H9 (cell line): ENCODE measurements around the gene TRAT1. TPM values are rescaled to one million over a fixed set of nuclear protein-coding genes. Genes with fewer than 3 reads are reported as not detected.

Source experiments
- DNase-seq: peaks from one replicate; pipeline ENCODE4 v3.0.0-alpha.2; 2017
- H2AFZ ChIP-seq: one replicate; pipeline ENCODE4 v1.6.1; 2013; ENCODE audit warnings: mild to moderate bottlenecking, low read length, control low read depth, moderate library complexity
- H2AK5ac ChIP-seq: 2 replicates; pipeline ENCODE4 v1.6.1; 2013; ENCODE audit warnings: low read length, control low read depth, mixed read lengths; ENCODE audit not compliant: insufficient read length
- H2BK120ac ChIP-seq: one replicate; pipeline ENCODE4 v1.6.1; 2013; ENCODE audit warnings: low read depth, mild to moderate bottlenecking, low read length, control low read depth, inconsistent platforms; ENCODE audit not compliant: poor library complexity, severe bottlenecking
- H2BK12ac ChIP-seq: 2 replicates; pipeline ENCODE4 v1.6.1; 2013; ENCODE audit warnings: low read length, control low read depth, mixed read lengths, low read depth; ENCODE audit not compliant: insufficient read length
- H2BK15ac ChIP-seq: 2 replicates; pipeline ENCODE4 v1.6.1; 2013; ENCODE audit warnings: low read depth, low read length, control low read depth
- H2BK20ac ChIP-seq: one replicate; pipeline ENCODE4 v1.6.1; 2013; ENCODE audit warnings: low read depth, mild to moderate bottlenecking, low read length, control low read depth, inconsistent platforms; ENCODE audit not compliant: poor library complexity, severe bottlenecking
- H2BK5ac ChIP-seq: 2 replicates; pipeline ENCODE4 v1.6.1; 2013; ENCODE audit warnings: low read length, control low read depth, mixed read lengths; ENCODE audit not compliant: insufficient read length
- H3K14ac ChIP-seq: 2 replicates; pipeline ENCODE4 v1.6.1; 2013; ENCODE audit warnings: low read length, control low read depth; ENCODE audit not compliant: insufficient read depth
- H3K18ac ChIP-seq: 2 replicates; pipeline ENCODE4 v1.6.1; 2013; ENCODE audit warnings: low read depth, mild to moderate bottlenecking, mixed read lengths, low read length, control low read depth; ENCODE audit not compliant: insufficient read length
- H3K23ac ChIP-seq: 2 replicates; pipeline ENCODE4 v1.6.1; 2013; ENCODE audit warnings: low read length, control low read depth, mixed read lengths, low read depth; ENCODE audit not compliant: insufficient read length
- H3K23me2 ChIP-seq: 2 replicates; pipeline ENCODE4 v1.6.1; 2013; ENCODE audit warnings: low read depth, mild to moderate bottlenecking, mixed read lengths, low read length, control low read depth; ENCODE audit not compliant: insufficient read length, poor library complexity, severe bottlenecking
- H3K27ac ChIP-seq: 2 replicates; pipeline ENCODE4 v1.5.1; 2013; ENCODE audit warnings: low read length, control low read depth, mixed read lengths, low read depth; ENCODE audit not compliant: insufficient read length
- H3K27me3 ChIP-seq: 2 replicates; pipeline ENCODE4 v1.6.1; 2013; ENCODE audit warnings: low read length, control low read depth, inconsistent platforms; ENCODE audit not compliant: insufficient read depth
- H3K4ac ChIP-seq: 2 replicates; pipeline ENCODE4 v1.6.1; 2013; ENCODE audit warnings: low read depth, mild to moderate bottlenecking, control low read depth, inconsistent platforms, low read length, moderate library complexity
- H3K4me1 ChIP-seq: 2 replicates; pipeline ENCODE4 v1.6.1; 2013; ENCODE audit warnings: low read length, control low read depth, inconsistent platforms; ENCODE audit not compliant: insufficient read depth
- H3K4me2 ChIP-seq: 2 replicates; pipeline ENCODE4 v1.6.1; 2013; ENCODE audit warnings: low read length, control low read depth, mixed read lengths; ENCODE audit not compliant: insufficient read length, insufficient read depth
- H3K56ac ChIP-seq: 2 replicates; pipeline ENCODE4 v1.6.1; 2013; ENCODE audit warnings: low read depth, mild to moderate bottlenecking, mixed read lengths, low read length, control low read depth; ENCODE audit not compliant: insufficient read length
- H3K79me1 ChIP-seq: 2 replicates; pipeline ENCODE4 v1.6.1; 2013; ENCODE audit warnings: low read depth, mild to moderate bottlenecking, moderate library complexity, low read length, control low read depth, inconsistent platforms; ENCODE audit not compliant: insufficient read depth, poor library complexity, severe bottlenecking
- H3K79me2 ChIP-seq: 2 replicates; pipeline ENCODE4 v1.6.1; 2013; ENCODE audit warnings: low read length, control low read depth, inconsistent platforms; ENCODE audit not compliant: insufficient read depth
- H3K9ac ChIP-seq: 2 replicates; pipeline ENCODE4 v1.6.1; 2013; ENCODE audit warnings: low read length, control low read depth, mixed read lengths; ENCODE audit not compliant: insufficient read length; ENCODE audit errors: extremely low read depth
- H3K9me3 ChIP-seq: one replicate; pipeline ENCODE4 v1.6.1; 2013; ENCODE audit warnings: low read depth, low read length, inconsistent platforms; ENCODE audit not compliant: control insufficient read depth
- H3T11ph ChIP-seq: one replicate; pipeline ENCODE4 v1.6.1; 2013; ENCODE audit warnings: mild to moderate bottlenecking, low read length, control low read depth, inconsistent platforms
- H4K20me1 ChIP-seq: one replicate; pipeline ENCODE4 v1.6.1; 2013; ENCODE audit not compliant: control insufficient read depth, insufficient read length, insufficient read depth
- H4K5ac ChIP-seq: 2 replicates; pipeline ENCODE4 v1.6.1; 2013; ENCODE audit warnings: low read depth, mild to moderate bottlenecking, mixed read lengths, low read length, control low read depth; ENCODE audit not compliant: insufficient read length
- H4K8ac ChIP-seq: replicated peaks from 2 replicates; pipeline ENCODE4 v1.6.1; 2013; ENCODE audit warnings: low read length, control low read depth, mixed read lengths, low read depth; ENCODE audit not compliant: insufficient read length
- H4K91ac ChIP-seq: 2 replicates; pipeline ENCODE4 v1.6.1; 2013; ENCODE audit warnings: low read depth, mild to moderate bottlenecking, moderate library complexity, mixed read lengths, low read length, control low read depth; ENCODE audit not compliant: insufficient read length
- H3K27ac Mint-ChIP-seq, 3 experiments: 2 replicates in 2 of 3; 3 replicates in 1 of 3; pipeline ENCODE4 v1.8.0; 2020 to 2021; ENCODE audit warnings: mixed read lengths in 3 of 3, mild to moderate bottlenecking in 1 of 3, moderate library complexity in 1 of 3
- H3K27me3 Mint-ChIP-seq: 2 replicates; pipeline ENCODE4 v1.8.0; 2021; ENCODE audit warnings: low read depth, mild to moderate bottlenecking, moderate library complexity, mixed read lengths
- H3K36me3 Mint-ChIP-seq, 3 experiments: 2 replicates in 2 of 3; 3 replicates in 1 of 3; pipeline ENCODE4 v1.8.0; 2020 to 2021; ENCODE audit warnings: low read depth in 3 of 3, mixed read lengths in 3 of 3; ENCODE audit not compliant: insufficient read depth in 1 of 3
- H3K4me1 Mint-ChIP-seq, 2 experiments: 2 replicates each; pipeline ENCODE4 v1.8.0; 2020; ENCODE audit warnings: mixed read lengths in 2 of 2
- H3K4me3 Mint-ChIP-seq, 2 experiments: 2 replicates in 1 of 2; 3 replicates in 1 of 2; pipeline ENCODE4 v1.8.0; 2020 to 2021; ENCODE audit warnings: mild to moderate bottlenecking in 2 of 2, mixed read lengths in 2 of 2, moderate library complexity in 1 of 2
- H3K9me3 Mint-ChIP-seq, 2 experiments: 2 replicates in 1 of 2; 3 replicates in 1 of 2; pipeline ENCODE4 v1.8.0; 2020; ENCODE audit warnings: mild to moderate bottlenecking in 2 of 2, mixed read lengths in 2 of 2, moderate library complexity in 1 of 2
- WGBS: extraction: QIAGEN DNeasy Blood & Tissue Kit; methylation state at CpG from one replicate; pipeline ENCODE4 v1.1.7; 2013; ENCODE audit warnings: missing lambda C conversion rate, low lambda C conversion rate, mixed read lengths; ENCODE audit not compliant: insufficient read length; ENCODE audit errors: extremely low coverage; 5-methylcytosine and 5-hydroxymethylcytosine counted together
- long read RNA-seq: library from polyadenylated mRNA; unstranded; transcript quantifications from one replicate; pipeline ENCODE4 v2.0.0, GENCODE V29; 2020
- total RNA-seq: library from RNA; stranded (reverse); gene quantifications from 2 replicates; pipeline ENCODE4 v1.2.1, GENCODE V29; 2021
- TF ChIP-seq, protein P1 (sequence below): fragments of 200-600 bp; sonication (generic); conservative IDR thresholded peaks from 3 replicates; pipeline ENCODE4 v1.8.0; 2021; ENCODE audit warnings: antibody characterized with exemption, mild to moderate bottlenecking

Gene TRAT1, protein sequence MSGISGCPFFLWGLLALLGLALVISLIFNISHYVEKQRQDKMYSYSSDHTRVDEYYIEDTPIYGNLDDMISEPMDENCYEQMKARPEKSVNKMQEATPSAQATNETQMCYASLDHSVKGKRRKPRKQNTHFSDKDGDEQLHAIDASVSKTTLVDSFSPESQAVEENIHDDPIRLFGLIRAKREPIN
- total RNA-seq: not detected in 2 replicates
- long read RNA-seq: 0 reads

DNA sequence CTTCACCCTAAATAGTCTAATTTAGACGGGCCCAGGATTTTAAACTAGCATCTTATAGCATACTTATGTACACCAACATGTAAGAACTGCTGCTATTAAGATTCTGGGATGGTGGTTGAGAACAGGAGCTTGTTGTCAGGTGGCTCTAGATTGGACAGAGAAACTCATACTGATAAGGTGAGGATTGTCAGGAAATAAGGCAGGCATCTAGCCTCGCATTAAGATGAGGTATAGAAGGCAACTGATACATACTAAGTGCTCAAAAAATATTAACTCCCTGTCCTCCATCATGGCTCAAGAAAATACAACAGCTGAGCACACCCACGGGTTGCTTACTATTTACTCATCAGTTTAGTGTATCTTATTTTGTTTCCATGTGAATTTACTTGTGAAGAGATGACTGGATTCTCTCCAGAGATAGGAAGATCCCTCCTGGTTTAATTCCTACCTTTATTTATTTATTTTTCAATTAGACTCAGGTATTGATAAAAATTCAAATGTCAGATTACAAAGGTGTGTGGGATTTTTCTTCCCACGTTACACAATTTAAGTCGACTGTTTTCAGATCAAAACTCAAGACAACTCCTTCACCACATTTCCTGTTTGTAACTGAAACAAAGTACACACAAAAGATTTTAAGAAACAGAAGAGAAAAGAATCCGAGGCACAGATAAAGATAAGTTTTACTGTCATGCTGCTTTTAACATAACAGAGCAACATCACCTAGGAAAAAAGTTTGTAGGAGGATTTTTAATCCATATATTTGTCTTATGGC, at the start of gene TRAT1:
Gene TRAT1 (plus strand): TSS at position 664 of the 775 bp plus-strand sequence. CDS start 142 bp downstream, outside the sequence.
- Histone ChIP-seq H2BK20ac (no peak within 1 kb of the TSS), H3T11ph (no peak within 1 kb of the TSS), H4K5ac (no peak within 1 kb of the TSS), H2AK5ac (no peak within 1 kb of the TSS), H2BK15ac (no peak within 1 kb of the TSS), H4K91ac (no peak within 1 kb of the TSS), H3K4me1 (no peaks in the 10 kb centered on the region), H3K23ac (no peak within 1 kb of the TSS), H2BK12ac (no peak within 1 kb of the TSS), H3K79me2 (no peaks in the 10 kb centered on the region), H3K23me2 (no peaks in the 10 kb centered on the region), H2AFZ (no peak within 1 kb of the TSS), H3K27me3 (no peaks in the 10 kb centered on the region), H3K56ac (no peak within 1 kb of the TSS), H3K27ac (no peak within 1 kb of the TSS), H3K4me2 (no peak within 1 kb of the TSS), H3K9ac (no peak within 1 kb of the TSS), H3K79me1 (no peaks in the 10 kb centered on the region), H4K8ac (no peak within 1 kb of the TSS), H2BK120ac (no peak within 1 kb of the TSS), H2BK5ac (no peak within 1 kb of the TSS), H3K9me3 (no peaks in the 10 kb centered on the region), H4K20me1 (no peaks in the 10 kb centered on the region), H3K4ac (no peak within 1 kb of the TSS), H3K18ac (no peak within 1 kb of the TSS), H3K14ac (no peak within 1 kb of the TSS)
- H3K4me3 Mint-ChIP-seq: no peak within 1 kb of the TSS
- no peaks in the 10 kb centered on the region for H3K27me3 Mint-ChIP-seq
- H3K27ac Mint-ChIP-seq: peak within 1 kb of the TSS in 1 of 3 experiments; percentile 5; a peak in 2 of 7 replicates
- DNase-seq: no peak
- no peaks in the 10 kb centered on the region for H3K9me3 Mint-ChIP-seq
- no peaks in the 10 kb centered on the region for H3K36me3 Mint-ChIP-seq
- peaks cover 0 to 2% of the 10 kb centered on the region in 2 experiments; a peak in 1 of 4 replicates for H3K4me1 Mint-ChIP-seq
- WGBS: no CpG with 5 or more reads among the region's 6 CpGs
- TF ChIP-seq, protein P1, sequence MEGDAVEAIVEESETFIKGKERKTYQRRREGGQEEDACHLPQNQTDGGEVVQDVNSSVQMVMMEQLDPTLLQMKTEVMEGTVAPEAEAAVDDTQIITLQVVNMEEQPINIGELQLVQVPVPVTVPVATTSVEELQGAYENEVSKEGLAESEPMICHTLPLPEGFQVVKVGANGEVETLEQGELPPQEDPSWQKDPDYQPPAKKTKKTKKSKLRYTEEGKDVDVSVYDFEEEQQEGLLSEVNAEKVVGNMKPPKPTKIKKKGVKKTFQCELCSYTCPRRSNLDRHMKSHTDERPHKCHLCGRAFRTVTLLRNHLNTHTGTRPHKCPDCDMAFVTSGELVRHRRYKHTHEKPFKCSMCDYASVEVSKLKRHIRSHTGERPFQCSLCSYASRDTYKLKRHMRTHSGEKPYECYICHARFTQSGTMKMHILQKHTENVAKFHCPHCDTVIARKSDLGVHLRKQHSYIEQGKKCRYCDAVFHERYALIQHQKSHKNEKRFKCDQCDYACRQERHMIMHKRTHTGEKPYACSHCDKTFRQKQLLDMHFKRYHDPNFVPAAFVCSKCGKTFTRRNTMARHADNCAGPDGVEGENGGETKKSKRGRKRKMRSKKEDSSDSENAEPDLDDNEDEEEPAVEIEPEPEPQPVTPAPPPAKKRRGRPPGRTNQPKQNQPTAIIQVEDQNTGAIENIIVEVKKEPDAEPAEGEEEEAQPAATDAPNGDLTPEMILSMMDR: no peak
